GM18526 (cell line): ENCODE measurements around the gene DNMBP.

ENCODE experiments used
- POLR2A ChIP-seq: IDR thresholded peaks from 3 replicates; pipeline ENCODE4 v1.6.1; 2011; ENCODE audit not compliant: insufficient read length; ENCODE audit errors: extremely low read depth

DNMBP gene, protein sequence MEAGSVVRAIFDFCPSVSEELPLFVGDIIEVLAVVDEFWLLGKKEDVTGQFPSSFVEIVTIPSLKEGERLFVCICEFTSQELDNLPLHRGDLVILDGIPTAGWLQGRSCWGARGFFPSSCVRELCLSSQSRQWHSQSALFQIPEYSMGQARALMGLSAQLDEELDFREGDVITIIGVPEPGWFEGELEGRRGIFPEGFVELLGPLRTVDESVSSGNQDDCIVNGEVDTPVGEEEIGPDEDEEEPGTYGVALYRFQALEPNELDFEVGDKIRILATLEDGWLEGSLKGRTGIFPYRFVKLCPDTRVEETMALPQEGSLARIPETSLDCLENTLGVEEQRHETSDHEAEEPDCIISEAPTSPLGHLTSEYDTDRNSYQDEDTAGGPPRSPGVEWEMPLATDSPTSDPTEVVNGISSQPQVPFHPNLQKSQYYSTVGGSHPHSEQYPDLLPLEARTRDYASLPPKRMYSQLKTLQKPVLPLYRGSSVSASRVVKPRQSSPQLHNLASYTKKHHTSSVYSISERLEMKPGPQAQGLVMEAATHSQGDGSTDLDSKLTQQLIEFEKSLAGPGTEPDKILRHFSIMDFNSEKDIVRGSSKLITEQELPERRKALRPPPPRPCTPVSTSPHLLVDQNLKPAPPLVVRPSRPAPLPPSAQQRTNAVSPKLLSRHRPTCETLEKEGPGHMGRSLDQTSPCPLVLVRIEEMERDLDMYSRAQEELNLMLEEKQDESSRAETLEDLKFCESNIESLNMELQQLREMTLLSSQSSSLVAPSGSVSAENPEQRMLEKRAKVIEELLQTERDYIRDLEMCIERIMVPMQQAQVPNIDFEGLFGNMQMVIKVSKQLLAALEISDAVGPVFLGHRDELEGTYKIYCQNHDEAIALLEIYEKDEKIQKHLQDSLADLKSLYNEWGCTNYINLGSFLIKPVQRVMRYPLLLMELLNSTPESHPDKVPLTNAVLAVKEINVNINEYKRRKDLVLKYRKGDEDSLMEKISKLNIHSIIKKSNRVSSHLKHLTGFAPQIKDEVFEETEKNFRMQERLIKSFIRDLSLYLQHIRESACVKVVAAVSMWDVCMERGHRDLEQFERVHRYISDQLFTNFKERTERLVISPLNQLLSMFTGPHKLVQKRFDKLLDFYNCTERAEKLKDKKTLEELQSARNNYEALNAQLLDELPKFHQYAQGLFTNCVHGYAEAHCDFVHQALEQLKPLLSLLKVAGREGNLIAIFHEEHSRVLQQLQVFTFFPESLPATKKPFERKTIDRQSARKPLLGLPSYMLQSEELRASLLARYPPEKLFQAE (N-terminal part only)

GRCh38 chr10:100009793-100010676 is at the start of gene DNMBP:
DNMBP (minus strand) TSS chr10:100009947; CDS start chr10:99972124, 37,823 bp downstream.
- peak; percentile 43 for TF ChIP-seq POLR2A

GRCh38 chr10:100057948-100058347 is 48.2 kb upstream of the DNMBP start:
- TF ChIP-seq POLR2A = no peak

DNA sequence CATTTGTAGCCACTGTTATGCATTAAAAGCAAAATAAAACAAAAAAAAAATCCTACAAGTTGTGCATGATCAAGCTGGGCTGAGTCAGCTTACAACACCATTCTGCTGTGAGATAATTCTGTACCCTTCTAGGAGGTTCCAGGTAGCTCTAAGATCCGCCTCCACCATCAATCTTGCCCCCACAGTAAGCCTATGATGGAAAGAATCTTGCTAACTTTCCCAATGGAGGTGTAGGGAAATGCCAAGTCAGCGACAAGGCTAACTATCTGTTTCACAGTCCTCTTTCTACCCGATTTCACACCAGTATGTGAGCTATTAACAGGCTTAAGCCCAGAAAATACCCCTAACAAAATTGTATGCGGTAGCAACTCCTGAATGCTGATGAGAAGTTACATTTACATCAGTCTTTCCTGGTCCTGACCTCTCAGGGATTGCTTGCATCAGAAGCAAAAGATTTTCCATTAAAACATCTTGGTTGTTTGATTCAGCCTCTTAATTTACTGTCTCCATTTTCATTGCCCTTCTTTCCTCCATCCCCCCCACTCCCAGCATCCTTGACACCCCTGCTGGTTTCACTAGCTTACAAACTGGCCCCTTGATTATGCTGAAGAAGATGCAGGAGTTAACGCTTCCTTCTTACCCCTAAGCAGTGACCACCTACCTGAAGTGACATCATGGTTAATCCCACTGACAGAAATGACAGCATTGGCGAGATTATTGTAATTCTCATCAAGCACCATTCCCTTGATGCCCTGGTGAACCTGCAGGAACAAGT is 44.1 kb upstream of the DNMBP start:
- TF ChIP-seq POLR2A = no peak

GRCh38 chr10:100046021-100046486 is 36.3 kb upstream of the DNMBP start:
- TF ChIP-seq POLR2A = no peak

DNA sequence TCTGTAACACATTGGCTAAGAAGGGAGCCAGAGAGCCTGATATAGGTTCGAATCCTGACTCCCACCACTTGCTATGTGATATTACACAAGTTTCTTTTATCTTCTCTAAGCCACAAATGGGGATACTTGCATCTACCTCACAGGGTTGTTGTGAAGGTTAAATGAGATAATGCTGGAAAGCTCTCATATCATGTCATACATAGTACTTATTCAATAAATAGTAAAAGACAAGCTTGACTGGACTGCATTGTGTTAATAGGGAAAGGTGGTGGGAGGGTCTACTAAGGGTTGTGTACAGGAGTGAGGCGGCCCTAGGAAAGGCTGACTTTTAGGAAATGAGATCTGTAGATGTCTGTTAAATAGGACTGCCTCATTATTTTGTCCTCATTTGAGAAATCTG is 35.8 kb upstream of the DNMBP start:
- no peak for TF ChIP-seq POLR2A

GRCh38 chr10:100043796-100044195 is 34.0 kb upstream of the DNMBP start:
- TF ChIP-seq POLR2A = no peak

- no peak for TF ChIP-seq POLR2A
These were observed 33.6 kb upstream of the DNMBP start for GRCh38 chr10:100043344-100043743.

GRCh38 chr10:100041306-100042002 is 31.7 kb upstream of the DNMBP start:
- no peak for TF ChIP-seq POLR2A

DNA sequence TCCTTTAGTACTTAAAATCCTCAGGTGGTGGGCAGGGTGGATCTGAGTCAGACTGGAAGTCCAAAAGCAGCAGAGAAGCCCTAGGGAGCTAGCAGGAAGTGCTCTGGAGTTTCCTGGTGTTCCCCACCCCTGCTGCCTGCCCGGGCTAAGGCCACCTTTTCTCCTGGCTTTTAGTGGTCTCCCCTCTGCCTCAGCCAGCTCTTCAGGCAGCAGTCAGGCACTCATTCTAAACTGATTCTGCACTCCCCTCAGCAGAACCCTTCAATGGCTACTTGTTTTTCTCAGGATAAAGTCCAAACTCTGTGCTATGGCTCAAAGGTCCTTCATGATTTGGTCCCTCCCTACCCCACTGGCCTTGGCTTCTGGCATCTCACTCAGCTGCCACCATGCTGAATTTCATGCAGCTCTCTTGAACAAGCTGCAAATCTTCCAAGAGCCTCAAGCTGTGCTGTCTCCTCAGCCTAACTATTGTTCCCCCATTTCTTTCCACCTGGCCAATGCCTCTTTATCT is 28.9 kb upstream of the DNMBP start:
- TF ChIP-seq POLR2A = no peak

- no peak for TF ChIP-seq POLR2A
These were observed 28.1 kb upstream of the DNMBP start for GRCh38 chr10:100037758-100038315.

GRCh38 chr10:100036850-100037249 is 27.1 kb upstream of the DNMBP start:
- TF ChIP-seq POLR2A = no peak

- no peak for TF ChIP-seq POLR2A
These were observed 24.1 kb upstream of the DNMBP start for GRCh38 chr10:100033766-100034418.
